Superior temporal gyrus (tissue), 1 donor: ENCODE measurements around the gene SLC27A4.
"Not testable (repeated sequence)": the region's sequence is repeated elsewhere in the genome, so short reads cannot be mapped to it uniquely, and the experiment has no call there.

Source experiments
- DNase-seq: peaks from one replicate; pipeline ENCODE4 v3.0.0-alpha.2; 2016; ENCODE audit errors: extremely low spot score

SLC27A4 gene

DNA sequence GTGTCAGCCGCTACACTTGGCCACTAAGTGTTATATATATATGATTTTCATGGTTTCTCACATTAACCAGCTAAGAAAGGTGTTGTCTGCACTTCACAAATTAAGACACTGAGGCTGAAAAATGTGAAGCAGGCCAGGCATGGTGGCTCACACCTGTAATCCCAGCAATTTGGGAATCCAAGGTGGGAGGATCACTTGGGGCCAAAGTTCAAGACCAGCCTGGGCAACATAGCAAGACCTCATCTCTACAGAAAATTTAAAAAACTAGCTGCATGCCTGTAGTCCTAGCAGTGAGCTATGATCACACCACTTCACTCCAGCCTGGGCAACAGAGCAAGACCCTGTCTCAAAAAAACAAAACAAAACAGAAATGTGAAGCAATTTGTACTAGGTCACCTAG, 15.9 kb upstream of the SLC27A4 start:
- no peak for DNase-seq

DNA sequence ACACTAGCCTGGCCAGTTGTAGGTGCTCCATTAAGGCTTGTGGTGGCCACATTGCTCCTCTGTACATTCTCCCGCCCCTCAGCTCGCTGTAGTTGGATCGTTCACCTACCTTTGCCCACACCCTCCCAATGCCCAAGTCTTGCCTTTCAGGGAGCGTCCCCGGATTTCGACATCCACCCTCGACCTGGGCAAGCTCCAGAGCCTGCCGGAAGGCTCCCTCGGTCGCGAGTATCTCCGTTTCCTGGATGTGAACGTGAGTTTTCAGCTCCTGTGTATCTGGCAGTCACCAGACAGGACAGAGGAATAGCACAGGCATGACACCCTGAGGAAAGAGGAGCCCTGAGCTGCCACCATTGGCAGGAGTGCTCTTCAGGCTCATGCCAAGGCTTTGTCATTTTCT, 14.7 kb upstream of the SLC27A4 start:
- DNase-seq = no peak

GRCh38 chr9:128333451-128333869, 6.9 kb upstream of the SLC27A4 start:
- no peak for DNase-seq

- no peak for DNase-seq
These were observed 5.2 kb upstream of the SLC27A4 start for GRCh38 chr9:128335161-128335560.

DNA sequence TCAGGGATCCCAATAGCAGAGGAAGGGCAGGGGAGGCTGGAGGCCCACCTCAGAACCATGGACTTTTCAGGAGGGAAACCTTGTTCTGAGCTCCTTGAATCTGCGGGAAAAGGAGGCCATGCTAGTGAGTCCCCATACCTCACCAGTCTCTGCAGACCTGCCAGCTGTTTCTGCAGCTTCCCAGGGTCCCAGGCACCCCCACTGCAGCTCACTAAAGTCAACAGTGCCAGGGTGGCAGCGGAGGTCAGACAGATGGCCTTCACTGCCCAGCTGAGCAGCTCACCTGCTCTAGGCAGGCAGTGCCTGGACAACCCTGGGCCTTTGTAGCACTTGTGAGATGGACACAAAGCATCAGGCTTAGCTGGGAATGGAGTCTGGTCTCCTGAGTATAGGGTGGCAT, 4.4 kb upstream of the SLC27A4 start:
- no peak for DNase-seq

DNA sequence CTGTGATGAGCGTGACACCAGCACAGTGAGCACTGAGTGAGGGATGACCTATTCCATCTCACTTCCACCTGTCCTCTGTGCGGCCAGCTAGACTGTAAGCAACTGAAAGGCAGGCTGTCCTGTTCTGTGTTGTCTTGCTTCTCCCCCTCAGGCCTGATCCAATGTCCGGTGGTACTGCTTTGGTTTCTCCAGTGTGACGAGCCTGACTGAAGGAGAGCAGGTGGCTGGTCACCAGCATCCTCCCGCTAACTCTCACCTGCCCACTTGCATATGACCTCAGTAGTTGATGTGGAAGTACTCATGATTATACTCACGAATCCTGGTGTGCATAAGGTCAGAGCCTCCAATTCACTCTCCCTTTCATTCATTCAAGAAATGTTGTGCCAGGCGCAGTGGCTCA, 2.4 kb upstream of the SLC27A4 start:
- no peak for DNase-seq

DNA sequence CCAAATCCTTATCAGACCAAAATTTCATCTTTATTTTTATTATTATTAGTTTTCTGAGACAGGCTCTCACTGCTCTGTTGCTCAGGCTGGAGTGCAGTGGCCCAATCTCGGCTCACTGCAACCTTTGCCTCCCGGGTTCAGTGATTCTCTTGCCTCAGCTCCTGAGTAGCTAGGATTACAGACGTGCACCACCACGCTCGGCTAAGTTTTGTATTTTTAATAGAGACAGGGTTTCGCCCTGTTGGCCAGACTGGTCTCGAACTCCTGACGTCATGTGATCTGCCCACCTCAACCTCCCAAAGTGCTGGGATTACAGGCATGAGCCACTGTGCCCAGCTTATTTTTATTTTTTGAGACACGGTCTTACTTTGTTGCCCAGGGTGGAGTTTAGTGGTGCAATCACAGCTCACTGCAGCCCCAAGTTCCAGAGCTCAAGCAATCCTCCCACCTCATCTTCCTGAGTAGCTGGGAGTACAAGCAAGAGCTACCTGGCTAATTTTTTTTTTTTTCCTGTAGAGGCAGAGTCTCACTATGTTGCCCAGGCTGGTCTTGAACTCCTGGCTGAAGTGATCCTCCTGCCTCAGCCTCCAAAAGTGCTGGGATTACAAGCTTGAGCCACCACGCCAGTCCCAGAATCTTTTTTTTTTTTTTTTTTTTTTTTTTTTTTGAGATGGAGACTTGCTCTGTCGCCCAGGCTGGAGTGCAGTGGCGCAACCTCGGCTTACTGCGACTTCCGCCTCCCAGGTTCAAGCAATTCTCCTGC, 1.3 kb upstream of the SLC27A4 start:
- DNase-seq = not testable (repeated sequence)

- DNase-seq = no peak
These were observed 536 bp downstream of the SLC27A4 start for GRCh38 chr9:128340691-128341434.

DNA sequence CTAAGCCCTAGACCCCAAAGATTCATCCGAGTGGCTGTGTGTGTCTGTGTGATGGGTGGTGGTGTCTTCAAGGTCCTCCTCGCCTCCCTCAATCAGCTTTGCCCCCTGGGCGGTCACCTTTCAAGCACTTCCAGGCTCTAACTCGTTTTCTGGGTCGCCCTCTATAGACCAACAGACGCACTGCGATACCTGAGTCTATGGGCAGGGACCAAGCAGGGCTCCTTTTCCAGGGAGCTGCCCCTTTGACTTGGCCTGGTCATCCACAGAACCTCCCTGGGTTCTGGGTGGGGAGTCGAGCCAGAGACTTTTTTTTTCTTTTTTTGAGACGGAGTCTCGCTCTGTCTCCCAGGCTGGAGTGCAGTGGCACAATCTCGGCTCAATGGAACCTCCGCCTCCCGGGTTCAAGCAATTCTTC, 1.1 kb downstream of the SLC27A4 start:
- peak; percentile 69 for DNase-seq

- DNase-seq = no peak
These were observed 2.8 kb downstream of the SLC27A4 start for GRCh38 chr9:128342971-128343680.

- no peak for DNase-seq
These were observed 3.5 kb downstream of the SLC27A4 start for GRCh38 chr9:128343855-128344254.

- no peak for DNase-seq
These were observed 4.7 kb downstream of the SLC27A4 start for GRCh38 chr9:128344931-128345605.

GRCh38 chr9:128349125-128349524, 8.8 kb downstream of the SLC27A4 start:
- no peak for DNase-seq

DNA sequence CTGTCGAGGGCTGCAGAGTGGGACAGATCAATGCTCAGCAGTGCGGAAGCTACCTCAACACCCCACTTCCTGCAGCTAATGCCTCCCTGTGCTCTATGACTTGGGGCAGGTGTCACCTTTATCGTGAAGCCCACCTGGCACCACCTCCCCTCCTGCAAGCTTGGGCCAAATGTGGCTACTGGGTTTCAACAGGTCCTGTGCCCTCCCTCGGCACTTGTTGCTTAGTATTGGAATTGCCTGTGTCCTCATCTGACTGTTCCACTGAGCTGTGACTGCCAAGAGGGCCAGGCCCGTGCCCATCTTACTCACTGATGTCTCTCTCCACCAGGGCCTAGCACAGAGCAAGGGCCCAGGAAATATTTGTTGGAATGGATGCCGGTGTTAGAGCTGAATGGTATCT, 9.4 kb downstream of the SLC27A4 start:
- DNase-seq = no peak

DNA sequence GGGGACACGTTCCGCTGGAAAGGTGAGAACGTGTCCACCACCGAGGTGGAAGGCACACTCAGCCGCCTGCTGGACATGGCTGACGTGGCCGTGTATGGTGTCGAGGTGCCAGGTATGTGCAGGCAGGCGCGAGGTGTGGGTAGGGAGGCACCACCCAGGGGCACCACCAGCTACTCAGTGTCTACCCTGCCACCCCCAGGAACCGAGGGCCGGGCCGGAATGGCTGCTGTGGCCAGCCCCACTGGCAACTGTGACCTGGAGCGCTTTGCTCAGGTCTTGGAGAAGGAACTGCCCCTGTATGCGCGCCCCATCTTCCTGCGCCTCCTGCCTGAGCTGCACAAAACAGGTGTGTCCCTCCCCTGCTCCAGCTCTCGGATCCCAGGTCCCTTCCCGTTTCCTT, 15.1 kb downstream of the SLC27A4 start:
- no peak for DNase-seq

DNA sequence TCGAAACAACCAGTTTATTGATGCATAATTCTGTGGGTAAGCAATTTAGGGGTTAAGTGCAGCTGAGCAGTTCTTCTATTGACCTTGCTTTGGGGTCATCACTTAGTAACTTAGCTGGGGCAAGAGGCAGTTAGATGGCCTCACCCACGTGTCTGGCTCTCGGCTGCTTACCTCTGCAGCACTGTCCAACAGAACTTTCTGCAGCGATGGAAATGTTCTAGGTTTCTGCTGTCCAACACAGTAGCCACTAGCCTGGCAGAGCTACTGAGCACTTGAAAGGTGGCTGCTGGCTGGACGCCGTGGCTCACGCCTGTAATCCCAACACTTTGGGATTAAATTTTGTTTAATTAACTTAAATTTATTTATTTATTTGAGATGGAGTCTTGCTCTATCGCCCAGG, 17.8 kb downstream of the SLC27A4 start:
- no peak for DNase-seq

DNA sequence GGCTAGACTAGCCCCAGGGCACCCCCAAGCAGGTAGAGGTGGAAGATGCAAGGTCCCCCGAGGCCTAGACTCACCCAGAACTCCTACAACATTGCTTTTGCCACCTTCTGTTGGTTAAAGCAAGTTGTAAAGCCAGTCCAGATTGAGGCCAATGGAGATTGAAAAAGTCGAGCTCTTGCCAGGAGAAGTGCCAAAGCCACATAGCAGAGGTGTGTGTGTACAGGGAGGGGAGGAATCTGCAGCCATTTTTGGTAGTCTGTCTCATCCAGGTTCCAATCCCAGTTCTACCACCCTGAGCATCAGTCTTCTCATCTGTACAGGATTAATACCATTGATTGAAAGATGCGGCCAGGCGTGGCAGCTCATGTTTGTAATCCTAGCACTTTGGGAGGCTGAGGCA, 18.5 kb downstream of the SLC27A4 start:
- DNase-seq = no peak

DNA sequence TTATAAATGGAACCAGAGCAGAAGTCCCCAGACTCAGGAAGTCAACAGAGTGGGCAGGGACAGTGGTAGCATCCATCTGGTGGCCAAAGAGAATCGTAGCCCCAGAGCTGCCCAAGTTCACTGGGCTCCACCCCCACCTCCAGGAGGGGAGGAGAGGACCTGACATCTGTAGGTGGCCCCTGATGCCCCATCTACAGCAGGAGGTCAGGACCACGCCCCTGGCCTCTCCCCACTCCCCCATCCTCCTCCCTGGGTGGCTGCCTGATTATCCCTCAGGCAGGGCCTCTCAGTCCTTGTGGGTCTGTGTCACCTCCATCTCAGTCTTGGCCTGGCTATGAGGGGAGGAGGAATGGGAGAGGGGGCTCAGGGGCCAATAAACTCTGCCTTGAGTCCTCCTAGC, 20.5 kb downstream of the SLC27A4 start:
- DNase-seq = no peak

GRCh38 chr9:128361296-128361985, 21.1 kb downstream of the SLC27A4 start:
- DNase-seq = no peak

DNA sequence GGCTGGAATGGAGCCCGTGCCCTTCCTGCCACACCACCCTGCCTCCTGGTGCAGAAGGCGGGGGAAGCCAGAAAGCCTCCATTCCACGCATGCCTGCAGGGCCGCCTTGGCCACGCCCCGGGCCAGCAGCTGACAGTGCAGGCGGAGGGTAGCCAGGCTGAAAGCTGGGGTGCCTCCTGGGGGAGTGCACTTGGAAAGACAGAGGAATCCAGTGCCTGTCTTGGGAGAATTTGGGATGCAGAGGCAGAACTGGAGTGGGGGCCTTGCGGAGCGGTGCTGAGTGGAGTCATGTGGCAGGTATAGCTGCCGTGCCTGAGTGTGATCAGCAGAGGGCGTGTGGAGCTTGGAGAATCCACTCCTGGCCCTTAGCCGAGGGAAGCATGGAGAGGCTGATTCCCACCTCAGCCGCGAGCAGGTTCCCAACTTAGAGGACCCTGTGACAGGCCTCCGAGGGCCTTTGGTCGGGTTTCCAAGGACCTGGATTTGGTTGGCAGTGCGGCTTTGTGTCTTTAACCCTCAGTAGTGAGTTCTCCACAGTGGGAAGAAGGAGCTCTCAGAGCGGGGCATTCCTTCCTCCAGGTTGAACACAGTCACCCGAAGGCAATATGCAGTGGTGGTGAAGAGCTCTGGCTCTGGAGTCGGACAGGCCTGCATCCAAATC, 21.8 kb downstream of the SLC27A4 start:
- peak; percentile 97 for DNase-seq

DNA sequence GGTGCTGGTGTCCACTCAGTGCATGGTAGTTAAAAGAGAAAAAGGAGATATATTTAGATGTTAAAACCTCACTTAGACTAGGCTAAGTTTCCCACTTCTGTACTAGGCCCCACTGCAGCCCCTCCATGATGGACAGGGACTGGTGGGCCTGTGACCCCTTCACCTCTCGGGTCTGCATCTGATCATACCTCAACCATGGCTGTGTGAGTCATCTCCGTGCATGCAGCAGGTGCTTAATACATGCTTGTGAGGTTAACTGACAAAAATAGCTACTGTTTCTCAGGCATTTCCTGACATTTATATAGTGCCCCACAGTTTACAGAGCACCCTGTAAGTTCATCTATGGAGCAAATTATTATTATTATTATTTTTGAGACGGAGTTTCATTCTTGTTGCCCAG, 22.4 kb downstream of the SLC27A4 start:
- DNase-seq = no peak
